CD14-positive monocyte (primary cell): ENCODE data around the gene EXOC6B. TPM values are rescaled to one million over a fixed set of nuclear protein-coding genes. Genes with fewer than 3 reads are reported as not detected.

Experiments used
- DNase-seq, 3 donors: peaks; one replicate each; pipeline ENCODE4 v3.0.0-alpha.2; 2011 to 2022
- H2AFZ ChIP-seq: 2 replicates; pipeline ENCODE4 v1.6.0; 2012; ENCODE audit warnings: mild to moderate bottlenecking, low read depth, low read length, inconsistent platforms; ENCODE audit not compliant: insufficient read depth, poor library complexity, severe bottlenecking
- H3K27ac ChIP-seq, 2 donors: 1 replicate in 1 of 2; 2 replicates in 1 of 2; pipeline ENCODE4 v1.5.1; 2012 to 2013; ENCODE audit warnings: low read length in 2 of 2, control low read depth in 1 of 2, inconsistent platforms in 1 of 2, low read depth in 1 of 2, mild to moderate bottlenecking in 1 of 2
- H3K27me3 ChIP-seq, 2 donors: one replicate each; pipeline versions ENCODE4 v1.6.0 to v1.6.1; 2011 to 2013; ENCODE audit warnings: low read length in 2 of 2; ENCODE audit not compliant: control insufficient read depth in 2 of 2, insufficient read depth in 2 of 2
- H3K36me3 ChIP-seq, 2 donors: replicated peaks in 1 of 2; 1 replicate in 1 of 2; 2 replicates in 1 of 2; pipeline versions ENCODE4 v1.5.1 to v1.6.1; 2012 to 2013; ENCODE audit warnings: low read length in 2 of 2, control low read depth in 1 of 2, inconsistent platforms in 1 of 2, mild to moderate bottlenecking in 1 of 2; ENCODE audit not compliant: insufficient read depth in 2 of 2, control insufficient read depth in 1 of 2
- H3K4me1 ChIP-seq, 2 donors: 1 replicate in 1 of 2; 2 replicates in 1 of 2; pipeline versions ENCODE4 v1.5.1 to v1.6.1; 2012 to 2013; ENCODE audit warnings: low read length in 2 of 2, control low read depth in 1 of 2, inconsistent platforms in 1 of 2, mild to moderate bottlenecking in 1 of 2, moderate library complexity in 1 of 2; ENCODE audit not compliant: insufficient read depth in 2 of 2, control insufficient read depth in 1 of 2
- H3K4me2 ChIP-seq: replicated peaks from 2 replicates; pipeline ENCODE3; 2012; ENCODE audit warnings: low read length, moderate library complexity, mild to moderate bottlenecking; ENCODE audit not compliant: poor library complexity, severe bottlenecking; ENCODE audit errors: extremely low read depth
- H3K4me3 ChIP-seq, 3 experiments: fragments of 200-600 bp in 1 of 3; sonication (generic) in 1 of 3; replicated peaks in 1 of 3; 1 replicate in 2 of 3; 2 replicates in 1 of 3; pipeline ENCODE4 v1.5.1; 2011 to 2013; ENCODE audit warnings: low read length in 3 of 3, mild to moderate bottlenecking in 3 of 3, control low read depth in 2 of 3, low read depth in 2 of 3, inconsistent platforms in 1 of 3, moderate library complexity in 1 of 3
- H3K79me2 ChIP-seq: 2 replicates; pipeline ENCODE4 v1.6.0; 2012; ENCODE audit warnings: mild to moderate bottlenecking, control low read depth, inconsistent platforms, low read length, moderate library complexity; ENCODE audit not compliant: insufficient read depth
- H3K9ac ChIP-seq: 2 replicates; pipeline ENCODE4 v1.6.0; 2017; ENCODE audit warnings: low read length, mild to moderate bottlenecking; ENCODE audit not compliant: insufficient read depth, poor library complexity, severe bottlenecking
- H3K9me3 ChIP-seq, 2 donors: replicated peaks in 1 of 2; 1 replicate in 1 of 2; 2 replicates in 1 of 2; pipeline versions ENCODE4 v1.5.1 to v1.6.1; 2012 to 2013; ENCODE audit warnings: low read length in 2 of 2, control low read depth in 1 of 2; ENCODE audit not compliant: control insufficient read depth in 1 of 2, insufficient read depth in 1 of 2
- H4K20me1 ChIP-seq: 2 replicates; pipeline ENCODE4 v1.6.0; 2012; ENCODE audit warnings: mild to moderate bottlenecking, low read length, control low read depth, moderate library complexity; ENCODE audit not compliant: insufficient read depth
- H3K27ac Mint-ChIP-seq, 7 donors: one replicate each; pipeline ENCODE4 v1.8.0; 2020; ENCODE audit warnings: mild to moderate bottlenecking in 7 of 7, mixed read lengths in 7 of 7, moderate library complexity in 6 of 7, inconsistent platforms in 2 of 7
- H3K27me3 Mint-ChIP-seq, 3 donors: one replicate each; pipeline ENCODE4 v1.8.0; 2021 to 2022; ENCODE audit warnings: low read depth in 3 of 3, mild to moderate bottlenecking in 3 of 3, mixed read lengths in 3 of 3, moderate library complexity in 3 of 3, inconsistent platforms in 1 of 3
- H3K36me3 Mint-ChIP-seq, 2 donors: one replicate each; pipeline ENCODE4 v1.8.0; 2020; ENCODE audit warnings: mixed read lengths in 2 of 2, inconsistent platforms in 1 of 2, mild to moderate bottlenecking in 1 of 2
- H3K4me1 Mint-ChIP-seq: one replicate; pipeline ENCODE4 v1.8.0; 2020; ENCODE audit warnings: mild to moderate bottlenecking, mixed read lengths
- H3K4me3 Mint-ChIP-seq, 2 donors: one replicate each; pipeline ENCODE4 v1.8.0; 2020; ENCODE audit warnings: mild to moderate bottlenecking in 2 of 2, mixed read lengths in 2 of 2, moderate library complexity in 1 of 2
- H3K9me3 Mint-ChIP-seq, 7 donors: one replicate each; pipeline ENCODE4 v1.8.0; 2020 to 2022; ENCODE audit warnings: mixed read lengths in 7 of 7, mild to moderate bottlenecking in 6 of 7, moderate library complexity in 6 of 7, inconsistent platforms in 2 of 7
- WGBS: methylation state at CpG from one replicate; pipeline ENCODE4 v1.1.5; 2013; ENCODE audit warnings: missing lambda C conversion rate; ENCODE audit not compliant: insufficient coverage; 5-methylcytosine and 5-hydroxymethylcytosine counted together
- intact Hi-C, 2 donors: fragments of 100-400 bp; cut with micrococcal nuclease; formaldehyde crosslinking; loops; one replicate each; pipeline versions ENCODE4 v1.15.0 to v1.15.1; 2023
- polyA plus RNA-seq, 3 donors: library from polyadenylated mRNA; depleted of rRNA in 1 of 3; unstranded in 2 of 3; stranded (reverse) in 1 of 3; fragments of 300-500 nt in 2 of 3; fragments of >200 nt in 1 of 3; fragmentation: Illumina TruSeq in 2 of 3; gene quantifications; 1 replicate in 2 of 3; 2 replicates in 1 of 3; pipeline ENCODE4 v1.2.3, GENCODE V29; 2012 to 2021
- TF ChIP-seq, protein P1 (sequence below): fragments of 200-600 bp; IDR thresholded peaks from one replicate; pipeline ENCODE4 v1.8.0; 2022; ENCODE audit warnings: antibody characterized with exemption, mild to moderate bottlenecking

EXOC6B gene
- polyA plus RNA-seq, 3 donors: 1.8 to 2.8 (median 2.1) TPM

DNA sequence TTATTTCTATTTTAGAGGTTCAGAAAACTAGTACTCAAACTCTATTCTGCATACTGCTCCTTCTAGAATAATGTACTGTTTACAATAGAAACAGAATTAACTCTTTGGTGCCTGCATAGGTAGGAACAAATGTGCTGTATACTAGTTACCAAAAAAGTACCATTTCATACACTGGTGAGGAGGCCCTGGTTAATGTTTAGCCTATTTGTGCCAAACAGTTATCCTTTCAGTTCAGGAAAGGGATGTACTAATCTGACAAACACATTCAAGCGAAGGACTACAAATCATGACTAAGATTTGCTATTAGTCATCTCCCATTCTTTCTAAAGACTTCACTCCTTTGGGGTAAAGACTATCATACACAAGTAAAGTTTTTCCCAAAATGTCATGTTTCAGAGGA lies 47.4 kb downstream of the EXOC6B start:
- WGBS: no CpG with 5 or more reads among the region's 1 CpG
- Histone ChIP-seq H3K4me1 (no peaks in the 10 kb centered on the region), H3K79me2 (no peaks in the 10 kb centered on the region), H3K4me3 (no peak overlapping the region), H3K4me2 (no peak overlapping the region), H4K20me1 (no peaks in the 10 kb centered on the region), H2AFZ (no peak overlapping the region), H3K27me3 (no peaks in the 10 kb centered on the region), H3K36me3 (no peaks in the 10 kb centered on the region), H3K9me3 (no peaks in the 10 kb centered on the region), H3K9ac (no peak overlapping the region), H3K27ac (no peak overlapping the region)
- intact Hi-C loops: no loop called here
- H3K4me3 Mint-ChIP-seq: no peak overlapping the region
- peaks cover 0 to 3% (median 2%) of the 10 kb centered on the region in 3 donors for H3K27me3 Mint-ChIP-seq
- H3K4me1 Mint-ChIP-seq: no peaks in the 10 kb centered on the region
- TF ChIP-seq, protein P1, sequence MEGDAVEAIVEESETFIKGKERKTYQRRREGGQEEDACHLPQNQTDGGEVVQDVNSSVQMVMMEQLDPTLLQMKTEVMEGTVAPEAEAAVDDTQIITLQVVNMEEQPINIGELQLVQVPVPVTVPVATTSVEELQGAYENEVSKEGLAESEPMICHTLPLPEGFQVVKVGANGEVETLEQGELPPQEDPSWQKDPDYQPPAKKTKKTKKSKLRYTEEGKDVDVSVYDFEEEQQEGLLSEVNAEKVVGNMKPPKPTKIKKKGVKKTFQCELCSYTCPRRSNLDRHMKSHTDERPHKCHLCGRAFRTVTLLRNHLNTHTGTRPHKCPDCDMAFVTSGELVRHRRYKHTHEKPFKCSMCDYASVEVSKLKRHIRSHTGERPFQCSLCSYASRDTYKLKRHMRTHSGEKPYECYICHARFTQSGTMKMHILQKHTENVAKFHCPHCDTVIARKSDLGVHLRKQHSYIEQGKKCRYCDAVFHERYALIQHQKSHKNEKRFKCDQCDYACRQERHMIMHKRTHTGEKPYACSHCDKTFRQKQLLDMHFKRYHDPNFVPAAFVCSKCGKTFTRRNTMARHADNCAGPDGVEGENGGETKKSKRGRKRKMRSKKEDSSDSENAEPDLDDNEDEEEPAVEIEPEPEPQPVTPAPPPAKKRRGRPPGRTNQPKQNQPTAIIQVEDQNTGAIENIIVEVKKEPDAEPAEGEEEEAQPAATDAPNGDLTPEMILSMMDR: no peak
- H3K27ac Mint-ChIP-seq: no peak overlapping the region
- H3K36me3 Mint-ChIP-seq: no peaks in the 10 kb centered on the region
- DNase-seq: no peak
- H3K9me3 Mint-ChIP-seq: peaks cover 0 to 4% (median 1%) of the 10 kb centered on the region in 7 donors

DNA sequence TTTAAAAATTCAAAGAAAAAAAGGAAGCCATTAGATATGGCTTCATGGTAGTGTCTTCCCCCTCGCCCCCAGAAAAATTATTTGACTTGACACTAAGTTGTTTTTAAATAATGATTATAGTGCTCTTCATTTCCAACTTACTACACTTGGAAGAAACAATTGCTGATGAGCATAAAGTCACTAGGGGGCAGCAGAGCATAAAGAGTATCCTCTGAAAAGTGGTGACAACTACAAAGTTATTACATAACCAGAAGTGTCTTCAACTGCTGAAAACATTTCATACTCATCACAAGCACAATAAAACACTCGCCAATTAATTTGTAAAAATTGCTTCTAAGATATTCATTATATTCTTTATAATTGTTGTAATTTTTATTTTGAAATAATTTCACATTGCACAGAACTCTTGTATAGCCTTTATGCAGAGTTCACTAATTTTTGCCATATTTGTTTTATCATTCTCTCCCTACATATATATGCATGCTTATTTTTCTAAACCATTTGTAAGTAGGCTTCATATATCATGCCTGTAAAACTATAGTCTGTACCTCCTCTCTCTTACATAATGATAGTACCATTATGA lies 54.9 kb downstream of the EXOC6B start:
- peak; percentile 43 to 78 (median 65) for DNase-seq
- Histone ChIP-seq H3K9ac (no peak overlapping the region), H3K27me3 (no peaks in the 10 kb centered on the region), H3K4me2 (no peak overlapping the region), H3K9me3 (no peaks in the 10 kb centered on the region), H3K4me1 (no peaks in the 10 kb centered on the region), H3K27ac (no peak overlapping the region), H2AFZ (no peak overlapping the region), H3K36me3 (no peaks in the 10 kb centered on the region), H3K79me2 (no peaks in the 10 kb centered on the region), H4K20me1 (no peaks in the 10 kb centered on the region), H3K4me3 (no peak overlapping the region)
- Mint-ChIP-seq H3K9me3 (no peaks in the 10 kb centered on the region), H3K4me3 (no peak overlapping the region), H3K27me3 (peaks cover 0 to 3% (median 2%) of the 10 kb centered on the region in 3 donors), H3K36me3 (no peaks in the 10 kb centered on the region), H3K27ac (no peak overlapping the region), H3K4me1 (no peaks in the 10 kb centered on the region)
- intact Hi-C loops: loop anchor here (2.0 to 5.0 kb wide), 2 partner anchors 91 to 92 kb away; no protein-coding TSS in a partner anchor
- WGBS: no CpG with 5 or more reads among the region's 2 CpGs
- TF ChIP-seq, protein P1: peak; percentile 93
